Endodermal cell (in vitro differentiated cells): ENCODE results near the gene ATAD1. TPM values are rescaled to one million over a fixed set of nuclear protein-coding genes. Genes with fewer than 3 reads are reported as not detected.

Experiments used
- DNase-seq: peaks from one replicate; pipeline ENCODE4 v3.0.0-alpha.2; 2017
- H3K27ac ChIP-seq: 2 replicates; pipeline ENCODE4 v1.5.1; 2013; ENCODE audit warnings: mild to moderate bottlenecking, low read depth, low read length, moderate library complexity
- H3K27me3 ChIP-seq: 2 replicates; pipeline ENCODE4 v1.6.1; 2013; ENCODE audit warnings: mild to moderate bottlenecking, low read length, moderate library complexity; ENCODE audit not compliant: insufficient read depth, control insufficient read depth, poor library complexity, severe bottlenecking
- H3K36me3 ChIP-seq: 2 replicates; pipeline ENCODE4 v1.7.0; 2013; ENCODE audit warnings: mild to moderate bottlenecking, low read length, moderate library complexity; ENCODE audit not compliant: control insufficient read depth, insufficient read depth
- H3K4me1 ChIP-seq: one replicate; pipeline ENCODE4 v1.7.0; 2013; ENCODE audit warnings: low read length; ENCODE audit not compliant: control insufficient read depth, insufficient read depth
- H3K4me3 ChIP-seq: 2 replicates; pipeline ENCODE4 v1.5.1; 2013; ENCODE audit warnings: mild to moderate bottlenecking, low read length, moderate library complexity
- H3K9ac ChIP-seq: 2 replicates; pipeline ENCODE4 v1.6.1; 2013; ENCODE audit warnings: mild to moderate bottlenecking, low read length, moderate library complexity; ENCODE audit not compliant: poor library complexity, severe bottlenecking; ENCODE audit errors: extremely low read depth
- H3K9me3 ChIP-seq: 2 replicates; pipeline ENCODE4 v1.6.1; 2013; ENCODE audit warnings: mild to moderate bottlenecking, low read length, moderate library complexity; ENCODE audit not compliant: control insufficient read depth
- H3K27ac Mint-ChIP-seq: 2 replicates; pipeline ENCODE4 v1.8.0; 2020; ENCODE audit warnings: mixed read lengths
- H3K27me3 Mint-ChIP-seq: 2 replicates; pipeline ENCODE4 v1.8.0; 2021; ENCODE audit warnings: mild to moderate bottlenecking, mixed read lengths; ENCODE audit not compliant: insufficient read depth
- H3K36me3 Mint-ChIP-seq: 2 replicates; pipeline ENCODE4 v1.8.0; 2020; ENCODE audit warnings: low read depth, mixed read lengths
- H3K4me1 Mint-ChIP-seq: 2 replicates; pipeline ENCODE4 v1.8.0; 2020; ENCODE audit warnings: mixed read lengths
- H3K4me3 Mint-ChIP-seq: 2 replicates; pipeline ENCODE4 v1.8.0; 2020; ENCODE audit warnings: mild to moderate bottlenecking, moderate library complexity, mixed read lengths
- H3K9me3 Mint-ChIP-seq: 2 replicates; pipeline ENCODE4 v1.8.0; 2020; ENCODE audit warnings: mild to moderate bottlenecking, mixed read lengths
- CTCF ChIP-seq: fragments of 200-600 bp; sonication (generic); conservative IDR thresholded peaks from 2 replicates; pipeline ENCODE4 v1.5.0; 2021; ENCODE audit warnings: antibody characterized with exemption, mild to moderate bottlenecking
- WGBS, 2 experiments: methylation state at CpG; one replicate each; pipeline versions ENCODE4 v1.1.5 to v1.1.7; 2013; ENCODE audit warnings: missing lambda C conversion rate in 2 of 2, mixed read lengths in 1 of 2; ENCODE audit not compliant: insufficient coverage in 1 of 2, insufficient read length in 1 of 2; 5-methylcytosine and 5-hydroxymethylcytosine counted together
- total RNA-seq, 2 donors: library from RNA; stranded (reverse); fragmentation: NEBNext Ultra II Directional in 1 of 2; extraction: Animal tissue kit (Norgen Biotek cat#: 25700) in 1 of 2; gene quantifications; 2 replicates in 1 of 2; 3 replicates in 1 of 2; pipeline ENCODE4 v1.2.1, GENCODE V29; 2021

ATAD1 gene
- total RNA-seq, 2 donors from 2014 or later, result 55.4 to 68.0 TPM

- no peak overlapping the region for H3K27ac Mint-ChIP-seq
These were observed 97.4 kb downstream of the ATAD1 start for GRCh38 chr10:87720665-87721064.

DNA sequence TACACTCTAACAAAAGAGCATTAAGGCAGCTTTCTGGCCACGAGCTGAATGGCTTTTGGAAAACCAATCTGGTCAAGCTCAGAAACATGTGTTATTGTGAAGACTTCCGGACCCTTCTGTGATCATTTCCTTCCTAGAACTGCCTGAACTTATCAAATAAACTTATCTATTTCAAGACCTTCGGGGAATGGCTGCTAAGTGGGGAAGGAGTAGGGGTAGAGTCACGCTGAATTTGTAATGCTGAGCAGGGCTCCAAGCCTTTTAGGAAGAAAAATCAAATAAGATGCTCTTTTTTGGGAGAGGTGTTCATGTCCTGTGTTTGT lies 101.7 kb downstream of the ATAD1 start:
- TF ChIP-seq CTCF, result no peak
- Histone ChIP-seq H3K4me1 (no peaks in the 10 kb centered on the region), H3K27ac (no peak overlapping the region), H3K9ac (no peak overlapping the region), H3K27me3 (no peaks in the 10 kb centered on the region), H3K9me3 (no peaks in the 10 kb centered on the region), H3K36me3 (peaks cover 36% of the 10 kb centered on the region), H3K4me3 (no peak overlapping the region)
- H3K9me3 Mint-ChIP-seq, result no peaks in the 10 kb centered on the region
- DNase-seq, result no peak
- 92 to 93% methylated on average over 2 to 4 of the region's 4 CpGs for WGBS, 2 experiments
- H3K36me3 Mint-ChIP-seq, result peaks cover 12% of the 10 kb centered on the region
- H3K27me3 Mint-ChIP-seq, result no peaks in the 10 kb centered on the region
- no peaks in the 10 kb centered on the region for H3K4me1 Mint-ChIP-seq
- H3K27ac Mint-ChIP-seq, result no peak overlapping the region
- H3K4me3 Mint-ChIP-seq, result no peak overlapping the region

More at GRCh38 chr10:87720665-87721064, 97.4 kb downstream of the ATAD1 start:
- Histone ChIP-seq H3K4me3 (no peak overlapping the region), H3K4me1 (no peaks in the 10 kb centered on the region), H3K36me3 (peaks cover 6% of the 10 kb centered on the region), H3K27ac (no peak overlapping the region), H3K27me3 (no peaks in the 10 kb centered on the region), H3K9ac (no peak overlapping the region), H3K9me3 (no peaks in the 10 kb centered on the region)
- no peaks in the 10 kb centered on the region for H3K4me1 Mint-ChIP-seq
- no peak for TF ChIP-seq CTCF
- no peak overlapping the region for H3K4me3 Mint-ChIP-seq
- WGBS, 2 experiments, result 81% methylated on average over 1 of the region's 1 CpG; no CpG with 5 or more reads in 1 of the 2 experiments
- no peaks in the 10 kb centered on the region for H3K27me3 Mint-ChIP-seq
- DNase-seq, result no peak
- peaks cover 5% of the 10 kb centered on the region for H3K36me3 Mint-ChIP-seq
- H3K9me3 Mint-ChIP-seq, result no peaks in the 10 kb centered on the region

GRCh38 chr10:87715552-87716347 lies 102.3 kb downstream of the ATAD1 start:
- Mint-ChIP-seq H3K27ac (no peak overlapping the region), H3K9me3 (no peaks in the 10 kb centered on the region), H3K4me1 (no peaks in the 10 kb centered on the region), H3K27me3 (no peaks in the 10 kb centered on the region), H3K4me3 (no peak overlapping the region), H3K36me3 (peaks cover 12% of the 10 kb centered on the region)
- no peak overlapping the region for H3K27ac ChIP-seq
- no peak overlapping the region for H3K9ac ChIP-seq
- WGBS, 2 experiments, result 99 to 100% methylated on average over 3 of the region's 3 CpGs
- H3K36me3 ChIP-seq, result peaks cover 39% of the 10 kb centered on the region
- TF ChIP-seq CTCF, result no peak
- no peak for DNase-seq
- no peaks in the 10 kb centered on the region for H3K9me3 ChIP-seq
- H3K4me1 ChIP-seq, result no peaks in the 10 kb centered on the region
- no peak overlapping the region for H3K4me3 ChIP-seq
- no peaks in the 10 kb centered on the region for H3K27me3 ChIP-seq
